Measurements from ENCODE around the gene QPRT. TPM values are rescaled to one million over a fixed set of nuclear protein-coding genes. Genes with fewer than 3 reads are reported as not detected.
"Not testable (repeated sequence)": the region's sequence is repeated elsewhere in the genome, so short reads cannot be mapped to it uniquely, and the experiment has no call there.

Gene QPRT
- total and polyA plus RNA-seq, 4 donors: 15.8 to 52.0 (median 39.8) TPM

- Histone ChIP-seq H3K27me3 (ENCODE audit: control insufficient read depth, insufficient read depth, low read length) (no peaks in the 10 kb centered on the region), H3K36me3 (ENCODE audit: control insufficient read depth, insufficient read depth, low read length) (no peaks in the 10 kb centered on the region), H3K9me3 (ENCODE audit: control insufficient read depth, insufficient read depth, low read length) (no peaks in the 10 kb centered on the region), H3K27ac (ENCODE audit: low read depth, low read length) (no peak overlapping the region), H3K4me3 (ENCODE audit: low read depth, low read length) (no peak overlapping the region), H3K4me1 (ENCODE audit: control insufficient read depth, insufficient read depth, low read length) (peaks cover 3% of the 10 kb centered on the region)
- peak in 5 of 6 donors; percentile 42 to 94 (median 53) for DNase-seq (ENCODE audit: low read depth in 4 of 6, low spot score in 6 of 6)
- 16% methylated on average over 5 of the region's 17 CpGs for WGBS (ENCODE audit: insufficient coverage)
These were observed 31.5 kb downstream of the QPRT start for GRCh38 chr16:29710227-29711219.

GRCh38 chr16:29712809-29713208, 33.8 kb downstream of the QPRT start:
- peaks cover 3% of the 10 kb centered on the region for H3K4me1 ChIP-seq (ENCODE audit: control insufficient read depth, insufficient read depth, low read length)
- H3K9me3 ChIP-seq (ENCODE audit: control insufficient read depth, insufficient read depth, low read length): no peaks in the 10 kb centered on the region
- 90% methylated on average over 2 of the region's 4 CpGs for WGBS (ENCODE audit: insufficient coverage)
- H3K36me3 ChIP-seq (ENCODE audit: control insufficient read depth, insufficient read depth, low read length): no peaks in the 10 kb centered on the region
- H3K27me3 ChIP-seq (ENCODE audit: control insufficient read depth, insufficient read depth, low read length): no peaks in the 10 kb centered on the region
- no peak overlapping the region for H3K4me3 ChIP-seq (ENCODE audit: low read depth, low read length)
- H3K27ac ChIP-seq (ENCODE audit: low read depth, low read length): no peak overlapping the region
- DNase-seq (ENCODE audit: low read depth in 4 of 6, low spot score in 6 of 6): peak in 1 of 6 donors; percentile 18

GRCh38 chr16:29714396-29714795, 35.4 kb downstream of the QPRT start:
- WGBS (ENCODE audit: insufficient coverage): no CpG with 5 or more reads among the region's 2 CpGs
- no peaks in the 10 kb centered on the region for H3K36me3 ChIP-seq (ENCODE audit: control insufficient read depth, insufficient read depth, low read length)
- H3K27me3 ChIP-seq (ENCODE audit: control insufficient read depth, insufficient read depth, low read length): no peaks in the 10 kb centered on the region
- peaks cover 3% of the 10 kb centered on the region for H3K4me1 ChIP-seq (ENCODE audit: control insufficient read depth, insufficient read depth, low read length)
- no peak for DNase-seq (ENCODE audit: low read depth in 4 of 6, low spot score in 6 of 6)
- no peak overlapping the region for H3K4me3 ChIP-seq (ENCODE audit: low read depth, low read length)
- no peaks in the 10 kb centered on the region for H3K9me3 ChIP-seq (ENCODE audit: control insufficient read depth, insufficient read depth, low read length)
- no peak overlapping the region for H3K27ac ChIP-seq (ENCODE audit: low read depth, low read length)

GRCh38 chr16:29714972-29715371, 36.0 kb downstream of the QPRT start:
- Histone ChIP-seq H3K4me1 (ENCODE audit: control insufficient read depth, insufficient read depth, low read length) (peaks cover 3% of the 10 kb centered on the region), H3K27me3 (ENCODE audit: control insufficient read depth, insufficient read depth, low read length) (no peaks in the 10 kb centered on the region), H3K36me3 (ENCODE audit: control insufficient read depth, insufficient read depth, low read length) (no peaks in the 10 kb centered on the region), H3K27ac (ENCODE audit: low read depth, low read length) (no peak overlapping the region), H3K9me3 (ENCODE audit: control insufficient read depth, insufficient read depth, low read length) (no peaks in the 10 kb centered on the region), H3K4me3 (ENCODE audit: low read depth, low read length) (no peak overlapping the region)
- DNase-seq (ENCODE audit: low read depth in 4 of 6, low spot score in 6 of 6): no peak
- WGBS (ENCODE audit: insufficient coverage): no CpG with 5 or more reads among the region's 1 CpG

GRCh38 chr16:29717113-29717512, 38.1 kb downstream of the QPRT start:
- H3K36me3 ChIP-seq (ENCODE audit: control insufficient read depth, insufficient read depth, low read length): no peaks in the 10 kb centered on the region
- WGBS (ENCODE audit: insufficient coverage): 93% methylated on average over 7 of the region's 7 CpGs
- DNase-seq (ENCODE audit: low read depth in 4 of 6, low spot score in 6 of 6): no peak
- no peaks in the 10 kb centered on the region for H3K4me1 ChIP-seq (ENCODE audit: control insufficient read depth, insufficient read depth, low read length)
- no peak overlapping the region for H3K27ac ChIP-seq (ENCODE audit: low read depth, low read length)
- no peak overlapping the region for H3K4me3 ChIP-seq (ENCODE audit: low read depth, low read length)
- H3K27me3 ChIP-seq (ENCODE audit: control insufficient read depth, insufficient read depth, low read length): no peaks in the 10 kb centered on the region
- H3K9me3 ChIP-seq (ENCODE audit: control insufficient read depth, insufficient read depth, low read length): no peaks in the 10 kb centered on the region

GRCh38 chr16:29719063-29719462, 40.1 kb downstream of the QPRT start:
- Histone ChIP-seq H3K36me3 (ENCODE audit: control insufficient read depth, insufficient read depth, low read length) (no peaks in the 10 kb centered on the region), H3K27ac (ENCODE audit: low read depth, low read length) (no peak overlapping the region), H3K4me1 (ENCODE audit: control insufficient read depth, insufficient read depth, low read length) (no peaks in the 10 kb centered on the region), H3K27me3 (ENCODE audit: control insufficient read depth, insufficient read depth, low read length) (no peaks in the 10 kb centered on the region), H3K9me3 (ENCODE audit: control insufficient read depth, insufficient read depth, low read length) (no peaks in the 10 kb centered on the region), H3K4me3 (ENCODE audit: low read depth, low read length) (no peak overlapping the region)
- DNase-seq (ENCODE audit: low read depth in 4 of 6, low spot score in 6 of 6): no peak
- WGBS (ENCODE audit: insufficient coverage): 22% methylated on average over 3 of the region's 4 CpGs

GRCh38 chr16:29720703-29721102, 41.7 kb downstream of the QPRT start:
- H3K27ac ChIP-seq (ENCODE audit: low read depth, low read length): no peak overlapping the region
- H3K9me3 ChIP-seq (ENCODE audit: control insufficient read depth, insufficient read depth, low read length): no peaks in the 10 kb centered on the region
- H3K36me3 ChIP-seq (ENCODE audit: control insufficient read depth, insufficient read depth, low read length): no peaks in the 10 kb centered on the region
- no peak overlapping the region for H3K4me3 ChIP-seq (ENCODE audit: low read depth, low read length)
- H3K4me1 ChIP-seq (ENCODE audit: control insufficient read depth, insufficient read depth, low read length): no peaks in the 10 kb centered on the region
- H3K27me3 ChIP-seq (ENCODE audit: control insufficient read depth, insufficient read depth, low read length): no peaks in the 10 kb centered on the region
- 100% methylated on average over 1 of the region's 5 CpGs for WGBS (ENCODE audit: insufficient coverage)
- DNase-seq (ENCODE audit: low read depth in 4 of 6, low spot score in 6 of 6): no peak

GRCh38 chr16:29721167-29721879, 42.3 kb downstream of the QPRT start:
- not testable (repeated sequence) for H3K9me3 ChIP-seq (ENCODE audit: control insufficient read depth, insufficient read depth, low read length); H3K4me3 ChIP-seq (ENCODE audit: low read depth, low read length); H3K36me3 ChIP-seq (ENCODE audit: control insufficient read depth, insufficient read depth, low read length); H3K27me3 ChIP-seq (ENCODE audit: control insufficient read depth, insufficient read depth, low read length); H3K27ac ChIP-seq (ENCODE audit: low read depth, low read length); H3K4me1 ChIP-seq (ENCODE audit: control insufficient read depth, insufficient read depth, low read length)
- WGBS (ENCODE audit: insufficient coverage): 24% methylated on average over 9 of the region's 24 CpGs
- DNase-seq (ENCODE audit: low read depth in 4 of 6, low spot score in 6 of 6): peak in 5 of 6 donors; percentile 47 to 92 (median 54)

- Histone ChIP-seq H3K36me3 (ENCODE audit: control insufficient read depth, insufficient read depth, low read length) (no peaks in the 10 kb centered on the region), H3K4me3 (ENCODE audit: low read depth, low read length) (no peak overlapping the region), H3K9me3 (ENCODE audit: control insufficient read depth, insufficient read depth, low read length) (no peaks in the 10 kb centered on the region), H3K27ac (ENCODE audit: low read depth, low read length) (no peak overlapping the region), H3K4me1 (ENCODE audit: control insufficient read depth, insufficient read depth, low read length) (no peaks in the 10 kb centered on the region), H3K27me3 (ENCODE audit: control insufficient read depth, insufficient read depth, low read length) (no peaks in the 10 kb centered on the region)
- WGBS (ENCODE audit: insufficient coverage): 80% methylated on average over 7 of the region's 9 CpGs
- DNase-seq (ENCODE audit: low read depth in 4 of 6, low spot score in 6 of 6): no peak
These were observed 47.9 kb downstream of the QPRT start for GRCh38 chr16:29726845-29727377.
